Measurements from ENCODE around the gene ZNF362.

Gene ZNF362

GRCh38 chr1:33327587-33328325 lies 71.5 kb downstream of the ZNF362 start:
- DNase-seq (ENCODE audit: low spot score): no peak

- no peak for DNase-seq (ENCODE audit: low spot score)
Observed at GRCh38 chr1:33328817-33329216, 72.5 kb downstream of the ZNF362 start.

- DNase-seq (ENCODE audit: low spot score): no peak
Observed at GRCh38 chr1:33329600-33330305, 73.5 kb downstream of the ZNF362 start.

GRCh38 chr1:33330361-33330890 lies 74.1 kb downstream of the ZNF362 start:
- DNase-seq (ENCODE audit: low spot score): no peak

- no peak for DNase-seq (ENCODE audit: low spot score)
Observed at GRCh38 chr1:33330906-33331305, 74.6 kb downstream of the ZNF362 start.

GRCh38 chr1:33331444-33332356 lies 75.4 kb downstream of the ZNF362 start:
- DNase-seq (ENCODE audit: low spot score): no peak

GRCh38 chr1:33332357-33332789 lies 76.1 kb downstream of the ZNF362 start:
- no peak for DNase-seq (ENCODE audit: low spot score)

- no peak for DNase-seq (ENCODE audit: low spot score)
Observed at GRCh38 chr1:33332881-33333280, 76.6 kb downstream of the ZNF362 start.

- DNase-seq (ENCODE audit: low spot score): no peak
Observed at GRCh38 chr1:33334081-33334552, 77.8 kb downstream of the ZNF362 start.

- no peak for DNase-seq (ENCODE audit: low spot score)
Observed at GRCh38 chr1:33335020-33335419, 78.7 kb downstream of the ZNF362 start.

- DNase-seq (ENCODE audit: low spot score): no peak
Observed at GRCh38 chr1:33336580-33336979, 80.3 kb downstream of the ZNF362 start.

GRCh38 chr1:33337441-33337840 lies 81.1 kb downstream of the ZNF362 start:
- no peak for DNase-seq (ENCODE audit: low spot score)

GRCh38 chr1:33338048-33338439 lies 81.8 kb downstream of the ZNF362 start:
- no peak for DNase-seq (ENCODE audit: low spot score)

GRCh38 chr1:33338440-33339211 lies 82.3 kb downstream of the ZNF362 start:
- no peak for DNase-seq (ENCODE audit: low spot score)

- no peak for DNase-seq (ENCODE audit: low spot score)
Observed at GRCh38 chr1:33339413-33339812, 83.1 kb downstream of the ZNF362 start.

- DNase-seq (ENCODE audit: low spot score): no peak
Observed at GRCh38 chr1:33341190-33341589, 84.9 kb downstream of the ZNF362 start.

- DNase-seq (ENCODE audit: low spot score): peak; percentile 57
Observed at GRCh38 chr1:33342041-33342723, 85.9 kb downstream of the ZNF362 start.

GRCh38 chr1:33343539-33343938 lies 87.2 kb downstream of the ZNF362 start:
- no peak for DNase-seq (ENCODE audit: low spot score)

GRCh38 chr1:33344896-33345560 lies 88.7 kb downstream of the ZNF362 start:
- DNase-seq (ENCODE audit: low spot score): no peak

GRCh38 chr1:33346533-33346926 lies 90.2 kb downstream of the ZNF362 start:
- no peak for DNase-seq (ENCODE audit: low spot score)

Data from HuH-7.5 (cell line).